Caco-2 (cell line): ENCODE results near the gene GYPC. TPM values are rescaled to one million over a fixed set of nuclear protein-coding genes. Genes with fewer than 3 reads are reported as not detected.

Source experiments
- BruUV-seq: library from RNA; stranded (reverse); fragments of 400-500 nt; replicated peaks from 2 replicates; lab custom pipeline; 2021; lab: Mats Ljungman, UMichigan
- CTCF ChIA-PET: fragments of 300-600 bp; sonication (Branson Sonifier 250); formaldehyde crosslinking; loops from one replicate; lab custom pipeline; 2022; ENCODE audit warnings: antibody characterized with exemption; lab: Charles Lee
- POLR2A ChIA-PET: fragments of 300-600 bp; sonication (Branson Sonifier 250); formaldehyde crosslinking; loops from one replicate; lab custom pipeline; 2022; ENCODE audit warnings: antibody characterized with exemption; lab: Charles Lee
- DNase-seq, 2 experiments: peaks; one replicate each; pipeline versions ENCODE4 v3.0.0 to v3.0.0-alpha.2; 2020 to 2022
- H3K27me3 ChIP-seq: replicated peaks from 2 replicates; pipeline ENCODE4 v1.6.0; 2011; ENCODE audit warnings: low read length; ENCODE audit not compliant: control insufficient read depth, insufficient read depth
- H3K36me3 ChIP-seq: 2 replicates; pipeline ENCODE4 v1.5.1; 2011; ENCODE audit warnings: low read length; ENCODE audit not compliant: control insufficient read depth, insufficient read depth
- H3K4me1 ChIP-seq: fragments of 250-450 bp; sonication (Bioruptor Pico); 2 replicates; pipeline ENCODE4 v1.5.1; 2020; ENCODE audit warnings: mild to moderate bottlenecking
- H3K4me3 ChIP-seq: 2 replicates; pipeline ENCODE4 v1.5.1; 2011; ENCODE audit warnings: low read depth, mild to moderate bottlenecking, control low read depth, low read length
- H3K9me3 ChIP-seq: fragments of 250-450 bp; sonication (Bioruptor Pico); 2 replicates; pipeline ENCODE4 v1.5.1; 2020; ENCODE audit warnings: mild to moderate bottlenecking, moderate library complexity
- H3K27ac Mint-ChIP-seq: one replicate; pipeline ENCODE4 v1.8.0; 2022; ENCODE audit warnings: mixed read lengths; ENCODE audit not compliant: unreplicated experiment
- H3K27me3 Mint-ChIP-seq: one replicate; pipeline ENCODE4 v1.8.0; 2022; ENCODE audit warnings: mixed read lengths; ENCODE audit not compliant: insufficient read depth, unreplicated experiment
- H3K36me3 Mint-ChIP-seq: one replicate; pipeline ENCODE4 v1.8.0; 2022; ENCODE audit warnings: mild to moderate bottlenecking, mixed read lengths; ENCODE audit not compliant: insufficient read depth, unreplicated experiment
- H3K4me1 Mint-ChIP-seq: one replicate; pipeline ENCODE4 v1.8.0; 2022; ENCODE audit warnings: low read depth, mixed read lengths; ENCODE audit not compliant: unreplicated experiment
- H3K4me3 Mint-ChIP-seq: one replicate; pipeline ENCODE4 v1.8.0; 2022; ENCODE audit warnings: mild to moderate bottlenecking, moderate library complexity, mixed read lengths; ENCODE audit not compliant: unreplicated experiment
- H3K9me3 Mint-ChIP-seq: one replicate; pipeline ENCODE4 v1.8.0; 2022; ENCODE audit warnings: mixed read lengths; ENCODE audit not compliant: unreplicated experiment
- intact Hi-C: fragments of 100-400 bp; cut with micrococcal nuclease; formaldehyde crosslinking; loops from one replicate; pipeline ENCODE4 v1.10.0; 2022; ENCODE audit not compliant: unreplicated experiment
- total RNA-seq: library from RNA; stranded (reverse); gene quantifications from 2 replicates; pipeline ENCODE4 v1.2.3, GENCODE V29; 2022
- TF ChIP-seq, protein P1 (sequence below), 2 experiments: fragments of 200-600 bp in 1 of 2; IDR thresholded peaks; 1 replicate in 1 of 2; 2 replicates in 1 of 2; pipeline versions ENCODE4 v1.5.1 to v1.8.0; 2011 to 2022; ENCODE audit warnings: antibody characterized with exemption in 1 of 2, control low read depth in 1 of 2, inconsistent platforms in 1 of 2, low read depth in 1 of 2, low read length in 1 of 2, mild to moderate bottlenecking in 1 of 2, moderate library complexity in 1 of 2; ENCODE audit not compliant: insufficient read depth in 1 of 2, severe bottlenecking in 1 of 2, unreplicated experiment in 1 of 2

GYPC gene
- total RNA-seq, 1 experiment from 2014 or later, result not detected

DNA sequence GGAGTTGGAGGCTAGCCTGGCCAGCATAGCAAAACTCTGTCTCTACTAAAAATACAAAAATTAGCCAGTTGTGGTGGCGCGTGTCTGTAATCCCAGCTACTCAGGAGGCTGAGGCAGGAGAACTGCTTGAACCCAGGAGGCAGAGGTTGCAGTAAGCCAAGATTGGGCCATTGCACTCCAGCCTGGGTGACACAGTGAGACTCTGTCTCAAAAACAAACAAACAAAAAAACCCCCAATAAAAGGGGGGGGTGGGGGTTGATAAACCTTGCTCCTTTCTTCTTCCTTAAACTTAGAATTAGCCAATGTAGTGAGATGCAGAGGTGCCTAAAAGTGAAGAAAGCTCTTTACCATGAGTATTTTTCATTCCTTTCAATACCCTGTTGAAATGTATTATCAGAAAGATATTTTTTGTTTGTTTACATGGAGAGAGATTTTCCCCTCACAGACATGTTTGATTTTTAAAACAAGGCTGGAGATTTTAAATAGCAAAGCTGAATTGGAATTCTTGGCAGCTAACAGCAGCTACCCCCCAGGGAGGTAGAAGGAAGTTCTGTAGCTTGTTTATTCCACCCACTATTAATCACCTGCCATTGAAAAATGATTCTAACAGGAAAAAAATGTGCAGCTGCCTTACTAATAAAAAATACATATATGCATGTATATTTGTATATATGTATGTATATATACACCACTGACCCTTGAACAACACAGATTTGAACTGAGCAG is 48.6 kb downstream of the GYPC start:
- no peaks in the 10 kb centered on the region for H3K4me1 ChIP-seq
- intact Hi-C loops, result no loop called here
- H3K9me3 ChIP-seq, result no peaks in the 10 kb centered on the region
- DNase-seq, result no peak
- H3K4me1 Mint-ChIP-seq, result no peaks in the 10 kb centered on the region
- peaks cover 17% of the 10 kb centered on the region for H3K27me3 Mint-ChIP-seq
- no peak overlapping the region for H3K4me3 Mint-ChIP-seq
- no TSS peak for BruUV-seq
- H3K4me3 ChIP-seq, result no peak overlapping the region
- H3K9me3 Mint-ChIP-seq, result no peaks in the 10 kb centered on the region
- H3K27ac Mint-ChIP-seq, result no peak overlapping the region
- CTCF ChIA-PET, result no interaction called here
- TF ChIP-seq, protein P1, sequence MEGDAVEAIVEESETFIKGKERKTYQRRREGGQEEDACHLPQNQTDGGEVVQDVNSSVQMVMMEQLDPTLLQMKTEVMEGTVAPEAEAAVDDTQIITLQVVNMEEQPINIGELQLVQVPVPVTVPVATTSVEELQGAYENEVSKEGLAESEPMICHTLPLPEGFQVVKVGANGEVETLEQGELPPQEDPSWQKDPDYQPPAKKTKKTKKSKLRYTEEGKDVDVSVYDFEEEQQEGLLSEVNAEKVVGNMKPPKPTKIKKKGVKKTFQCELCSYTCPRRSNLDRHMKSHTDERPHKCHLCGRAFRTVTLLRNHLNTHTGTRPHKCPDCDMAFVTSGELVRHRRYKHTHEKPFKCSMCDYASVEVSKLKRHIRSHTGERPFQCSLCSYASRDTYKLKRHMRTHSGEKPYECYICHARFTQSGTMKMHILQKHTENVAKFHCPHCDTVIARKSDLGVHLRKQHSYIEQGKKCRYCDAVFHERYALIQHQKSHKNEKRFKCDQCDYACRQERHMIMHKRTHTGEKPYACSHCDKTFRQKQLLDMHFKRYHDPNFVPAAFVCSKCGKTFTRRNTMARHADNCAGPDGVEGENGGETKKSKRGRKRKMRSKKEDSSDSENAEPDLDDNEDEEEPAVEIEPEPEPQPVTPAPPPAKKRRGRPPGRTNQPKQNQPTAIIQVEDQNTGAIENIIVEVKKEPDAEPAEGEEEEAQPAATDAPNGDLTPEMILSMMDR (IDR thresholded peaks at IDR 0.05; ENCODE audit: insufficient read depth in 1 of 2, low read depth in 1 of 2, low read length in 1 of 2, severe bottlenecking in 1 of 2, unreplicated experiment in 1 of 2), result no peak
- H3K36me3 ChIP-seq, result no peaks in the 10 kb centered on the region
- H3K27me3 ChIP-seq, result no peaks in the 10 kb centered on the region; the same call in 1 of the 2 replicates
- POLR2A ChIA-PET, result interaction anchor here (0.6 kb wide), 1 partner anchor 112 kb away, joined by 3 read pairs; no protein-coding TSS in a partner anchor
- no peaks in the 10 kb centered on the region for H3K36me3 Mint-ChIP-seq

DNA sequence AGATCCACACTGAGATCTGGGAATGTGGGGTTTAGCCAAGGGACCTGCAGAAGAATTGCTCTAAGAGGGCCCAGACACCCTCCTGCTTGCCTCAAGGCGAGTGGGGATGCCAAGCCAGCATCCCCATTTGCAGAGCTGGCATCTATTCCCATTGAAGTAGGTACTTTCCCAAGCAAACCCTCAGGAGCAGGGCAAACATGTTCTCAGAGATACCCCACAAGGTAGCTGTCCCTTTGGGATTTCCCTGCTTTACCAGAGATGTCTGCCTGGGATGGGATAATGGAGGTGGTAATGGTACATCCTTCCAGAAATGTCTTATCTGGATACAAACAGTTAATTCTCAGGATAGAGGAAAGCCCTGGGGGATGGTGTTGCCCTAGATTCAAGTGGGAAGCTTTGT is 51.2 kb downstream of the GYPC start:
- intact Hi-C loops, result no loop called here
- peaks cover 24% of the 10 kb centered on the region for H3K27me3 Mint-ChIP-seq
- POLR2A ChIA-PET, result no interaction called here
- no TSS peak for BruUV-seq
- CTCF ChIA-PET, result no interaction called here
- Histone ChIP-seq H3K9me3 (no peaks in the 10 kb centered on the region), H3K36me3 (no peaks in the 10 kb centered on the region), H3K4me3 (no peak overlapping the region), H3K27me3 (no peaks in the 10 kb centered on the region; the same call in none of the 2 replicates), H3K4me1 (no peaks in the 10 kb centered on the region)
- no peak overlapping the region for H3K4me3 Mint-ChIP-seq
- H3K36me3 Mint-ChIP-seq, result no peaks in the 10 kb centered on the region
- DNase-seq, result no peak
- TF ChIP-seq, protein P1 (IDR thresholded peaks at IDR 0.05; ENCODE audit: insufficient read depth in 1 of 2, low read depth in 1 of 2, low read length in 1 of 2, severe bottlenecking in 1 of 2, unreplicated experiment in 1 of 2), result no peak
- no peaks in the 10 kb centered on the region for H3K9me3 Mint-ChIP-seq
- H3K27ac Mint-ChIP-seq, result no peak overlapping the region
- no peaks in the 10 kb centered on the region for H3K4me1 Mint-ChIP-seq

DNA sequence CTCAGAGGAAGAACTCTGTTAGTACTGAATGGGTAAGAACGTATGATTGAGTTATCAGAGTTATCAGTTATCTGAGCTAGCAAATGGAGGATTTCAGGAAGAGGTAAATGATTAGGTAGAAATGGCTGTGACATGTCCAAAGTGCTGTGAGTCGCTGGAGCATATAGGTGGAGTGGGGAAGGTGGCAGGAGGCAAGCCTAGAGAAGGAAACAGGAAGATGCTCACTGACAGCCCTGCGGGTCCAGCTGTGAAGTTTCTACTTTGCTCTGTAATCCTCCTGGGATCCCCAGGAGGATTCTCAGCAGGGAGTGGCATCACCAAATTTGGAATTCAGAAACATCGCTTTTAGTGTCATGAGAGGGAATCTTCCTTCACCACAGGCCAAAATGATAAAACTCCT is 52.0 kb downstream of the GYPC start:
- no peak overlapping the region for H3K4me3 Mint-ChIP-seq
- Histone ChIP-seq H3K27me3 (no peaks in the 10 kb centered on the region; the same call in 1 of the 2 replicates), H3K4me1 (no peaks in the 10 kb centered on the region), H3K36me3 (no peaks in the 10 kb centered on the region), H3K4me3 (no peak overlapping the region), H3K9me3 (no peaks in the 10 kb centered on the region)
- intact Hi-C loops, result no loop called here
- no peak overlapping the region for H3K27ac Mint-ChIP-seq
- no peaks in the 10 kb centered on the region for H3K9me3 Mint-ChIP-seq
- no peaks in the 10 kb centered on the region for H3K36me3 Mint-ChIP-seq
- no TSS peak for BruUV-seq
- H3K27me3 Mint-ChIP-seq, result peaks cover 23% of the 10 kb centered on the region
- DNase-seq, result no peak
- TF ChIP-seq, protein P1 (IDR thresholded peaks at IDR 0.05; ENCODE audit: insufficient read depth in 1 of 2, low read depth in 1 of 2, low read length in 1 of 2, severe bottlenecking in 1 of 2, unreplicated experiment in 1 of 2), result no peak
- ChIA-PET POLR2A (no interaction called here), CTCF (no interaction called here)
- H3K4me1 Mint-ChIP-seq, result no peaks in the 10 kb centered on the region
